IMR-90 (cell line): ENCODE measurements around the gene LRRC8C. TPM values are rescaled to one million over a fixed set of nuclear protein-coding genes. Genes with fewer than 3 reads are reported as not detected.

Experiments used
- ATAC-seq: fragments of 200-7000 bp; cut with Tn5 transposase; 2 replicates; pipeline ENCODE4 v1.9.1; 2020; ENCODE audit warnings: low read depth, mild to moderate bottlenecking, moderate library complexity
- BruUV-seq: library from RNA; stranded (reverse); fragments of 400-500 nt; replicated peaks from 2 replicates; lab custom pipeline; 2021; lab: Mats Ljungman, UMichigan
- CTCF ChIA-PET: fragments of 300-600 bp; formaldehyde crosslinking; extraction: SDS; loops from one replicate; lab custom pipeline; 2021; ENCODE audit warnings: antibody characterized with exemption; lab: Yijun Ruan, JAX
- POLR2A ChIA-PET: fragments of 300-600 bp; sonication (Branson Sonifier 250); formaldehyde crosslinking; loops from one replicate; lab custom pipeline; 2022; ENCODE audit warnings: antibody characterized with exemption; ENCODE audit not compliant: unreplicated experiment; lab: Charles Lee
- DNase-seq: peaks from one replicate; pipeline ENCODE4 v3.0.0; 2013
- H2AFZ ChIP-seq: replicated peaks from 2 replicates; pipeline ENCODE3; 2013; ENCODE audit warnings: low read length, mild to moderate bottlenecking; ENCODE audit not compliant: poor library complexity
- H2AK5ac ChIP-seq: 2 replicates; pipeline ENCODE4 v1.6.1; 2013; ENCODE audit warnings: low read depth, low read length, inconsistent platforms
- H2AK9ac ChIP-seq: replicated peaks from 2 replicates; pipeline ENCODE3; 2013; ENCODE audit warnings: mild to moderate bottlenecking, low read depth, low read length, moderate library complexity; ENCODE audit not compliant: poor library complexity
- H2BK120ac ChIP-seq: 2 replicates; pipeline ENCODE4 v1.6.1; 2013; ENCODE audit warnings: low read depth, low read length, inconsistent platforms
- H2BK15ac ChIP-seq: 3 replicates; pipeline ENCODE4 v1.6.1; 2013; ENCODE audit warnings: low read depth, low read length, inconsistent platforms
- H2BK20ac ChIP-seq: 2 replicates; pipeline ENCODE4 v1.6.1; 2013; ENCODE audit warnings: low read depth, mild to moderate bottlenecking, inconsistent platforms, low read length, moderate library complexity
- H2BK5ac ChIP-seq: 2 replicates; pipeline ENCODE4 v1.6.1; 2013; ENCODE audit warnings: mild to moderate bottlenecking, low read depth, low read length, inconsistent platforms; ENCODE audit not compliant: poor library complexity, severe bottlenecking
- H3K14ac ChIP-seq: replicated peaks from 2 replicates; pipeline ENCODE4 v1.6.1; 2013; ENCODE audit warnings: low read depth, low read length, inconsistent platforms
- H3K18ac ChIP-seq: 2 replicates; pipeline ENCODE4 v1.6.1; 2013; ENCODE audit warnings: low read depth, low read length, control low read depth
- H3K23ac ChIP-seq: 2 replicates; pipeline ENCODE4 v1.6.1; 2013; ENCODE audit warnings: low read depth, low read length, inconsistent platforms
- H3K27ac ChIP-seq: 2 replicates; pipeline ENCODE4 v1.5.1; 2013; ENCODE audit warnings: mild to moderate bottlenecking, control low read depth, low read length; ENCODE audit not compliant: insufficient read depth
- H3K27me3 ChIP-seq: 2 replicates; pipeline ENCODE4 v1.6.1; 2013; ENCODE audit warnings: low read length; ENCODE audit not compliant: control insufficient read depth, insufficient read depth
- H3K36me3 ChIP-seq: 2 replicates; pipeline ENCODE4 v1.6.1; 2013; ENCODE audit warnings: low read length, mixed read lengths; ENCODE audit not compliant: control insufficient read depth, insufficient read depth
- H3K4ac ChIP-seq: 2 replicates; pipeline ENCODE4 v1.6.1; 2013; ENCODE audit warnings: low read depth, low read length, inconsistent platforms
- H3K4me1 ChIP-seq: 2 replicates; pipeline ENCODE4 v1.6.1; 2013; ENCODE audit warnings: low read length, mixed read lengths; ENCODE audit not compliant: control insufficient read depth, insufficient read depth
- H3K4me2 ChIP-seq: 2 replicates; pipeline ENCODE4 v1.6.1; 2013; ENCODE audit warnings: low read depth, mild to moderate bottlenecking, control low read depth, low read length, moderate library complexity
- H3K4me3 ChIP-seq: 2 replicates; pipeline ENCODE4 v1.5.1; 2013; ENCODE audit warnings: low read depth, mild to moderate bottlenecking, control low read depth, low read length, moderate library complexity; ENCODE audit not compliant: insufficient read depth
- H3K56ac ChIP-seq: 2 replicates; pipeline ENCODE4 v1.6.1; 2013; ENCODE audit warnings: low read length, inconsistent platforms; ENCODE audit not compliant: insufficient read depth; ENCODE audit errors: extremely low read depth
- H3K79me1 ChIP-seq, 2 experiments: 2 replicates each; pipeline ENCODE4 v1.6.1; 2013; ENCODE audit warnings: low read length in 2 of 2, inconsistent platforms in 1 of 2, low read depth in 1 of 2
- H3K9ac ChIP-seq: 2 replicates; pipeline ENCODE4 v1.6.1; 2013; ENCODE audit warnings: low read depth, low read length, control low read depth
- H3K9me1 ChIP-seq: 2 replicates; pipeline ENCODE4 v1.6.1; 2013; ENCODE audit warnings: low read length, inconsistent platforms; ENCODE audit not compliant: insufficient read depth
- H3K9me3 ChIP-seq: 2 replicates; pipeline ENCODE4 v1.6.1; 2013; ENCODE audit warnings: low read length; ENCODE audit not compliant: control insufficient read depth, insufficient read depth
- H4K20me1 ChIP-seq: 2 replicates; pipeline ENCODE4 v1.6.1; 2013; ENCODE audit warnings: low read length, inconsistent platforms; ENCODE audit not compliant: insufficient read depth
- H4K5ac ChIP-seq: 2 replicates; pipeline ENCODE4 v1.6.1; 2013; ENCODE audit warnings: mild to moderate bottlenecking, low read depth, low read length, control low read depth
- H4K8ac ChIP-seq, 2 experiments: 2 replicates each; pipeline ENCODE4 v1.6.1; 2013; ENCODE audit warnings: low read depth in 2 of 2, low read length in 2 of 2, control low read depth in 1 of 2, inconsistent platforms in 1 of 2
- H4K91ac ChIP-seq: 2 replicates; pipeline ENCODE4 v1.6.1; 2013; ENCODE audit warnings: low read depth, low read length, inconsistent platforms; ENCODE audit not compliant: insufficient read depth
- CEBPB ChIP-seq: IDR thresholded peaks from 2 replicates; pipeline ENCODE4 v1.6.1; 2012; ENCODE audit warnings: low read depth, low read length, improper control_type of control experiment
- FOS ChIP-seq: fragments of 150-350 bp; IDR thresholded peaks from 2 replicates; pipeline ENCODE4 v1.6.1; 2016; ENCODE audit warnings: low read depth, low read length
- MXI1 ChIP-seq: IDR thresholded peaks from 2 replicates; pipeline ENCODE4 v1.6.1; 2012; ENCODE audit warnings: low read depth, mild to moderate bottlenecking, low read length, moderate library complexity, borderline replicate concordance
- POLR2A ChIP-seq: IDR thresholded peaks from 2 replicates; pipeline ENCODE4 v1.6.1; 2012; ENCODE audit warnings: mild to moderate bottlenecking, low read depth, low read length
- RAD21 ChIP-seq: IDR thresholded peaks from 2 replicates; pipeline ENCODE4 v1.6.1; 2012; ENCODE audit warnings: low read length, improper control_type of control experiment
- RFX5 ChIP-seq: IDR thresholded peaks from 2 replicates; pipeline ENCODE4 v1.8.0; 2012; ENCODE audit warnings: low read depth, mild to moderate bottlenecking, low read length, moderate library complexity
- WGBS, 2 experiments: methylation state at CpG; one replicate each; pipeline versions ENCODE4 v1.1.5 to v1.1.7; 2013; ENCODE audit warnings: missing lambda C conversion rate in 2 of 2; ENCODE audit not compliant: insufficient read length in 1 of 2; ENCODE audit errors: extremely low coverage in 2 of 2; 5-methylcytosine and 5-hydroxymethylcytosine counted together
- dilution Hi-C: fragments of 300-500 bp; cut with HindIII; formaldehyde crosslinking; loops from one replicate; pipeline ENCODE4 v1.14.3; 2018; ENCODE audit warnings: low sequenced_read_pairs; ENCODE audit not compliant: unreplicated experiment
- in situ Hi-C: fragments of 300-500 bp; cut with MboI; formaldehyde crosslinking; loops from 3 replicates; pipeline ENCODE4 v1.14.3; 2019; ENCODE audit warnings: low sequenced_read_pairs, inconsistent platforms, mixed read lengths
- intact Hi-C: fragments of 100-400 bp; cut with micrococcal nuclease; formaldehyde crosslinking; loops from 2 replicates; pipeline ENCODE4 v1.10.0; 2022
- polyA plus RNA-seq, 3 experiments: library from polyadenylated mRNA; depleted of rRNA; stranded (reverse); fragments of >200 nt; gene quantifications; 2 replicates each; pipeline ENCODE4 v1.2.3, GENCODE V29; 2012; ENCODE audit warnings: low replicate concordance in 1 of 3
- total RNA-seq: library from RNA; depleted of rRNA; stranded (reverse); fragments of >200 nt; gene quantifications from 2 replicates; pipeline ENCODE4 v1.2.3, GENCODE V29; 2012

The LRRC8C gene
- total and polyA plus RNA-seq, 2 of the 4 experiments (the other 2 are of a cell fraction), result 6.5 to 12.9 TPM

DNA sequence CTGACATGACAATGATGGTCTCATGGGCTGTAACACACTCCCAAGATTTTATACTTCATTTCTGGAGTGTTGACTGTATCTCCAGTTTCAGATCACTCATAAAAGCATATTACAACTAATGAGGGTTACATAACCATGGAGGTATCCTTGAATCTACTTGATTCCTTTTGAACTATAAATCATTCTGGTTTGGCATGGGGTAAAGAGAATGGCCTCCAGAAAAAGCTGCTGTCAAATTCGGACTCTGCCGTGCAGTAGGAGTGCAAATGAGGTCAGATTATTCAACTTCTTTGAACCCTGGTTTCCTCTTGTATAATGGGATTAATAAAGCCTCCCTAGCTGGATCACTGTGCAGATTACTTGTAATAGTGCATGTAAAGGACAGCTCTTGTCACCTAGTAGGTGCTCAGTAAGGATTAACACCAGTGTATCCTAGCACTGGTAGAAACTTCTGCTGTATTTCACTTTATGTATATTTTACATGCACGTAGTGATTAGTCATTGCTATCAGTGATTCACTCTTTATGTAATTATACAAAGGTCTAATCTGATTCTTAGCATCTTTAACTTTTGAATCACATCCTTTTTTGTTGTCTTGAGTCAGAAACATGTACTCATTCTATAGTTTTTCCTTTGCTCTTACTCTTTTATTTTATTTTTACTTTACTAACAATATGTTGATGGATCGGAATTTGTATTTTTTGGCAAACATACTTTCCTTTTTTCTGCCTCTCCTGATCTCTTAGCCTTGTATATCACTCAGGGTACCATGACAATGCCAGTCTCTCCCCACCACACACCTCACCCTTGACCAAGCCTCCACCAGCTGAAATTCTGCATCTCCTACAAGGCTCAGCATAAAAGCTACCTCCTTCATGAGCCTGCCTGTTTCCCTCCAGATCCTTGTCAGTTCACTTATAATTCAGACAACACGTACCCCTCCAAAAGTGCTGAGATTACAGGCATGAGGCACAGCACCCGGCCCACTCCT, 3.2 kb downstream of the LRRC8C start:
- no peaks in the 10 kb centered on the region; the same call in 1 of the 2 replicates for H3K9me1 ChIP-seq
- no peaks in the 10 kb centered on the region for H3K27me3 ChIP-seq
- peak overlapping the region; percentile 87 for H4K91ac ChIP-seq
- peak overlapping the region; percentile 76 to 93 for H4K8ac ChIP-seq
- no peaks in the 10 kb centered on the region for H3K36me3 ChIP-seq
- BruUV-seq, result TSS peak; percentile 23
- intact Hi-C loops, result loop anchor here (2.0 to 5.0 kb wide), 2 partner anchors 17 to 361 kb away; partner anchors contain the start of gene ZNF326
- DNase-seq (peak; percentile 90), ATAC-seq (peak; percentile 6)
- ChIA-PET POLR2A (no interaction called here), CTCF (interaction anchor here (0.5 to 3.3 kb wide), 3 partner anchors 13 to 728 kb away, joined by 3 to 19 read pairs (median 4); no protein-coding TSS in a partner anchor)
- no peak overlapping the region for H2AFZ ChIP-seq
- peak overlapping the region; percentile 88 for H2BK120ac ChIP-seq
- H3K4me1 ChIP-seq, result peaks cover 12% of the 10 kb centered on the region
- H3K9ac ChIP-seq, result peak overlapping the region; percentile 82
- H3K56ac ChIP-seq, result peak overlapping the region; percentile 85
- no peaks in the 10 kb centered on the region; the same call in 1 of the 2 replicates for H4K20me1 ChIP-seq
- peak overlapping the region; percentile 90 for H2AK5ac ChIP-seq
- peak overlapping the region; percentile 75 for H3K23ac ChIP-seq
- H3K9me3 ChIP-seq, result no peaks in the 10 kb centered on the region
- H3K14ac ChIP-seq, result peak overlapping the region; percentile 64
- in situ Hi-C loops, result loop anchor here (10.0 kb wide), 1 partner anchor 359 kb away; the partner anchor contains the start of gene ZNF326
- H2BK20ac ChIP-seq, result peak overlapping the region; percentile 93
- no CpG with 5 or more reads among the region's 6 CpGs for WGBS, 2 experiments
- peak overlapping the region; percentile 99 for H3K4me2 ChIP-seq
- H2AK9ac ChIP-seq, result peak overlapping the region; percentile 70
- H3K18ac ChIP-seq, result peak overlapping the region; percentile 98
- peaks cover 10 to 42% of the 10 kb centered on the region in 2 experiments for H3K79me1 ChIP-seq
- H3K27ac ChIP-seq, result peak overlapping the region; percentile 99
- peak overlapping the region; percentile 76 for H2BK15ac ChIP-seq
- H3K4ac ChIP-seq, result peak overlapping the region; percentile 82
- peak overlapping the region; percentile 99 for H2BK5ac ChIP-seq
- H4K5ac ChIP-seq, result peak overlapping the region; percentile 97
- peak overlapping the region; percentile 38; the same call in 1 of the 2 replicates for H3K4me3 ChIP-seq
- no peak for TF ChIP-seq MXI1
- TF ChIP-seq FOS, result peak; percentile 97
- TF ChIP-seq CEBPB, result no peak
- TF ChIP-seq RAD21, result no peak
- TF ChIP-seq RFX5, result no peak
- peak; percentile 28; the same call in 1 of the 2 replicates for TF ChIP-seq POLR2A
- dilution Hi-C loops, result no loop called here
